Stromal cell of bone marrow (primary cell): Measurements from ENCODE around the gene DESI1.
A peak's percentile ranks its signal among the peaks of the same experiment; 100 is the strongest.
"Not testable (repeated sequence)": the region's sequence is repeated elsewhere in the genome, so short reads cannot be mapped to it uniquely, and the experiment has no call there.

ENCODE experiments used
- DNase-seq: peaks from one replicate; pipeline ENCODE4 v3.0.0-alpha.2; 2012; ENCODE audit warnings: low read depth

Gene DESI1

GRCh38 chr22:41634610-41635009, 13.8 kb upstream of the DESI1 start:
- DNase-seq = not testable (repeated sequence)

- DNase-seq = not testable (repeated sequence)
These were observed 10.8 kb upstream of the DESI1 start for GRCh38 chr22:41631615-41632014.

- not testable (repeated sequence) for DNase-seq
These were observed 10.3 kb upstream of the DESI1 start for GRCh38 chr22:41631115-41631514.

GRCh38 chr22:41625577-41625976, 4.7 kb upstream of the DESI1 start:
- DNase-seq = no peak

GRCh38 chr22:41621911-41622179, 1.0 kb upstream of the DESI1 start:
- no peak for DNase-seq

- peak; percentile 98 for DNase-seq
These were observed 462 bp upstream of the DESI1 start, which contains the start of gene XRCC6 for GRCh38 chr22:41621099-41621910. Gene XRCC6, plus strand, starts transcription at chr22:41621295. Its CDS starts 710 bp downstream, at chr22:41622005.

- DNase-seq = no peak
These were observed 759 bp downstream of the DESI1 start for GRCh38 chr22:41619979-41620588.

- DNase-seq = no peak
These were observed 7.4 kb downstream of the DESI1 start for GRCh38 chr22:41613456-41613855.

GRCh38 chr22:41612603-41613306, 8.1 kb downstream of the DESI1 start:
- DNase-seq = no peak

- DNase-seq = no peak
These were observed 12.5 kb downstream of the DESI1 start for GRCh38 chr22:41608386-41608785.

- no peak for DNase-seq
These were observed 16.9 kb downstream of the DESI1 start for GRCh38 chr22:41603873-41604332.

GRCh38 chr22:41600976-41601375, 19.9 kb downstream of the DESI1 start:
- DNase-seq = no peak

GRCh38 chr22:41598891-41599635, 21.8 kb downstream of the DESI1 start:
- DNase-seq = no peak

- peak; percentile 54 for DNase-seq
These were observed 22.8 kb downstream of the DESI1 start for GRCh38 chr22:41598081-41598480.

- DNase-seq = no peak
These were observed 23.2 kb downstream of the DESI1 start for GRCh38 chr22:41597635-41597953.

- no peak for DNase-seq
These were observed 23.8 kb downstream of the DESI1 start for GRCh38 chr22:41596776-41597634.

- no peak for DNase-seq
These were observed 25.1 kb downstream of the DESI1 start for GRCh38 chr22:41595703-41596102.

- not testable (repeated sequence) for DNase-seq
These were observed 27.4 kb downstream of the DESI1 start for GRCh38 chr22:41593336-41593960.

GRCh38 chr22:41589391-41590241, 31.2 kb downstream of the DESI1 start, which contains the start of gene PMM1:
Gene PMM1, minus strand, starts transcription at chr22:41589840. Its CDS starts 35 bp downstream, at chr22:41589805.
- peak; percentile 99 for DNase-seq

- no peak for DNase-seq
These were observed 33.5 kb downstream of the DESI1 start for GRCh38 chr22:41587347-41587723.
